Measurements from ENCODE around the gene GMDS. TPM values are rescaled to one million over a fixed set of nuclear protein-coding genes. Genes with fewer than 3 reads are reported as not detected.
"Not testable (repeated sequence)": the region's sequence is repeated elsewhere in the genome, so short reads cannot be mapped to it uniquely, and the experiment has no call there.

GMDS gene
- polyA plus RNA-seq, 1 donor (not counting 4 experiments of a cell fraction or from before 2014, with no cell fraction given): 22.1 TPM

DNA sequence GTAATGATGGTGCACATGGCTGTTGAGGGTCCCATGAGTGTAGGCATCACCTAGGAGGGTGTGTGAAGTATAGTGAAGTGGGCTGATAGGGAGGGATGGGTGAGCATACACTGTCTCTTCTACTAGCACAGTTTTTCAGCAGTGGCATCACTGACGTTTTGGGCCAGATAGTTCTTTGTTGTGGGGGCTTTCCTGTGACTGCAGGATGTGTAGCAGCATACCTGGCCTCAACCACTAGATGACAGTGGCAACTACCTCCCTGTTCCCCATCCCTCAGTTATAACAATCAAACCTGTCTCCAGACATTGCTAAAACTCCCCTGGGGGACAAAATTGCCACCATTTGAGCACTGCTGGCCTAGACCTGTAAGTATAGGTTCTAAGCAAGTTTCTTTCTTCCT is 396.7 kb downstream of the GMDS start:
- Histone ChIP-seq H4K20me1 (ENCODE audit: control insufficient read depth, extremely low read depth, insufficient read depth, low read length) (no peaks in the 10 kb centered on the region), H3K4me3 (ENCODE audit: control insufficient read depth in 2 of 3, extremely low read depth in 1 of 3, insufficient read depth in 2 of 3, low read depth in 1 of 3, low read length in 3 of 3) (no peak overlapping the region), H3K27me3 (ENCODE audit: control insufficient read depth, extremely low read depth, insufficient read depth, low read length) (no peaks in the 10 kb centered on the region), H2AFZ (ENCODE audit: control insufficient read depth, low read length) (no peak overlapping the region), H3K79me2 (ENCODE audit: control insufficient read depth, insufficient read depth, low read length) (no peaks in the 10 kb centered on the region), H3K9me1 (ENCODE audit: control insufficient read depth, extremely low read depth, insufficient read depth, low read length) (no peaks in the 10 kb centered on the region), H3K4me2 (ENCODE audit: control insufficient read depth, extremely low read depth, insufficient read depth, low read depth, low read length) (no peak overlapping the region), H3K36me3 (ENCODE audit: control insufficient read depth in 2 of 2, extremely low read depth in 1 of 2, insufficient read depth in 2 of 2, low read length in 2 of 2) (no peaks in the 10 kb centered on the region), H3K27ac (ENCODE audit: control insufficient read depth, insufficient read depth, low read length) (no peak overlapping the region), H3K9ac (ENCODE audit: control insufficient read depth, extremely low read depth, insufficient read depth, low read length) (no peak overlapping the region), H3K4me1 (ENCODE audit: control insufficient read depth, extremely low read depth, insufficient read depth, low read length) (no peaks in the 10 kb centered on the region), H3K9me3 (ENCODE audit: control insufficient read depth, low read depth, low read length) (peaks cover 2% of the 10 kb centered on the region)
- dilution Hi-C loops (cut with MboI; ENCODE audit: extremely low pct_ligation_motif_present, low sequenced_read_pairs): no loop called here
- no peak for FAIRE-seq
- no peak for DNase-seq (ENCODE audit: low read depth, low spot score)
- TF ChIP-seq EZH2 (IDR thresholded peaks at IDR 0.05; ENCODE audit: low read length): no peak
- TF ChIP-seq, protein P1, sequence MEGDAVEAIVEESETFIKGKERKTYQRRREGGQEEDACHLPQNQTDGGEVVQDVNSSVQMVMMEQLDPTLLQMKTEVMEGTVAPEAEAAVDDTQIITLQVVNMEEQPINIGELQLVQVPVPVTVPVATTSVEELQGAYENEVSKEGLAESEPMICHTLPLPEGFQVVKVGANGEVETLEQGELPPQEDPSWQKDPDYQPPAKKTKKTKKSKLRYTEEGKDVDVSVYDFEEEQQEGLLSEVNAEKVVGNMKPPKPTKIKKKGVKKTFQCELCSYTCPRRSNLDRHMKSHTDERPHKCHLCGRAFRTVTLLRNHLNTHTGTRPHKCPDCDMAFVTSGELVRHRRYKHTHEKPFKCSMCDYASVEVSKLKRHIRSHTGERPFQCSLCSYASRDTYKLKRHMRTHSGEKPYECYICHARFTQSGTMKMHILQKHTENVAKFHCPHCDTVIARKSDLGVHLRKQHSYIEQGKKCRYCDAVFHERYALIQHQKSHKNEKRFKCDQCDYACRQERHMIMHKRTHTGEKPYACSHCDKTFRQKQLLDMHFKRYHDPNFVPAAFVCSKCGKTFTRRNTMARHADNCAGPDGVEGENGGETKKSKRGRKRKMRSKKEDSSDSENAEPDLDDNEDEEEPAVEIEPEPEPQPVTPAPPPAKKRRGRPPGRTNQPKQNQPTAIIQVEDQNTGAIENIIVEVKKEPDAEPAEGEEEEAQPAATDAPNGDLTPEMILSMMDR (optimal IDR thresholded peaks at IDR 0.05 in 1 of 3, IDR thresholded peaks at IDR 0.05 in 1 of 3, conservative IDR thresholded peaks at IDR 0.05 in 1 of 3; ENCODE audit: extremely low read depth in 1 of 3, insufficient read depth in 2 of 3, low read length in 3 of 3): no peak

DNA sequence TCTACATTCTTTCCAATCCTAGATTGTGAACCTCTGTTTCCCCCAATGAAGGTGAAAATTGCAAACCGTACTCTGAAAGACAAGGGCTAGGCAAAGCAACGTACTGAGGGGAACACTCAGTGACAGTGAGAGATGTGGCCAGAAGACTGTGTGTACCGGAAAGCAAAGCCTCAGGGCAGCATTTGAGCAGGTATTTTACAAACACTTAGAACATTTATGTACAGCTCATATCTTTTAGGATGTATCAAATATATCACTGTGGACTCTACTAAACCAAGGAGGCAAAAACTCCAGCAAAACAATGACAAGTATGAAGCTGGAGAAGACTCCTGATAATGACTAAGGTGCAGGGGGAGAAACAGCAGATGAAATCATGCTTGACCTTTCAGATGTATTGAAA is 398.8 kb downstream of the GMDS start:
- Histone ChIP-seq H2AFZ (ENCODE audit: control insufficient read depth, low read length) (no peak overlapping the region), H3K4me1 (ENCODE audit: control insufficient read depth, extremely low read depth, insufficient read depth, low read length) (no peaks in the 10 kb centered on the region), H3K27me3 (ENCODE audit: control insufficient read depth, extremely low read depth, insufficient read depth, low read length) (no peaks in the 10 kb centered on the region), H3K9me3 (ENCODE audit: control insufficient read depth, low read depth, low read length) (peaks cover 2% of the 10 kb centered on the region), H3K36me3 (ENCODE audit: control insufficient read depth in 2 of 2, extremely low read depth in 1 of 2, insufficient read depth in 2 of 2, low read length in 2 of 2) (no peaks in the 10 kb centered on the region), H3K4me2 (ENCODE audit: control insufficient read depth, extremely low read depth, insufficient read depth, low read depth, low read length) (no peak overlapping the region), H3K4me3 (ENCODE audit: control insufficient read depth in 2 of 3, extremely low read depth in 1 of 3, insufficient read depth in 2 of 3, low read depth in 1 of 3, low read length in 3 of 3) (no peak overlapping the region), H3K27ac (ENCODE audit: control insufficient read depth, insufficient read depth, low read length) (no peak overlapping the region), H4K20me1 (ENCODE audit: control insufficient read depth, extremely low read depth, insufficient read depth, low read length) (no peaks in the 10 kb centered on the region), H3K79me2 (ENCODE audit: control insufficient read depth, insufficient read depth, low read length) (no peaks in the 10 kb centered on the region), H3K9ac (ENCODE audit: control insufficient read depth, extremely low read depth, insufficient read depth, low read length) (no peak overlapping the region), H3K9me1 (ENCODE audit: control insufficient read depth, extremely low read depth, insufficient read depth, low read length) (no peaks in the 10 kb centered on the region)
- dilution Hi-C loops (cut with MboI; ENCODE audit: extremely low pct_ligation_motif_present, low sequenced_read_pairs): no loop called here
- TF ChIP-seq, protein P1 (optimal IDR thresholded peaks at IDR 0.05 in 1 of 3, IDR thresholded peaks at IDR 0.05 in 1 of 3, conservative IDR thresholded peaks at IDR 0.05 in 1 of 3; ENCODE audit: extremely low read depth in 1 of 3, insufficient read depth in 2 of 3, low read length in 3 of 3): no peak
- no peak for TF ChIP-seq EZH2 (IDR thresholded peaks at IDR 0.05; ENCODE audit: low read length)
- FAIRE-seq (no peak), DNase-seq (ENCODE audit: low read depth, low spot score) (no peak)

DNA sequence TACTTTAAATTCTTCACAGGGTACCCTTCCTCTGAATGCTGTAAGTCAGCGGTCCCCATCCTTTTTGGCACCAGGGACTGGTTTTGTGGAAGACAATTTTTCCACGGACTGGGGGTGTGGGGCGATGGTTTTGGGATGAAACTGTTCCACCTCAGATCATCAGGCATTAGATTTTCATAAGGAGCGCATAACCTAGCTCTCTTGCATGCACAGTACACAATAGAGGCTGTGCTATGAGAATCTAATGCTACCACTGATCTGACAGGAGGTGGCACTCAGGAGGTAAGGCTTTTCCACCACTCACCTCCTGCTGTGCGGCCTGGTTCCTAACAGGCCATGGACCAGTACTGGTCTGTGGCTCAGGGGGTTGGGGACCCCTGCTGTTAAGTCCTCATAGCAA is 399.9 kb downstream of the GMDS start:
- not testable (repeated sequence) for FAIRE-seq; H3K27ac ChIP-seq (ENCODE audit: control insufficient read depth, insufficient read depth, low read length); H3K9ac ChIP-seq (ENCODE audit: control insufficient read depth, extremely low read depth, insufficient read depth, low read length)

More for the DNA sequence above, 399.9 kb downstream of the GMDS start:
- H4K20me1 ChIP-seq (ENCODE audit: control insufficient read depth, extremely low read depth, insufficient read depth, low read length); H3K4me1 ChIP-seq (ENCODE audit: control insufficient read depth, extremely low read depth, insufficient read depth, low read length); H3K9me1 ChIP-seq (ENCODE audit: control insufficient read depth, extremely low read depth, insufficient read depth, low read length); H3K4me3 ChIP-seq (ENCODE audit: control insufficient read depth in 2 of 3, extremely low read depth in 1 of 3, insufficient read depth in 2 of 3, low read depth in 1 of 3, low read length in 3 of 3); H3K9me3 ChIP-seq (ENCODE audit: control insufficient read depth, low read depth, low read length); H3K79me2 ChIP-seq (ENCODE audit: control insufficient read depth, insufficient read depth, low read length); H3K4me2 ChIP-seq (ENCODE audit: control insufficient read depth, extremely low read depth, insufficient read depth, low read depth, low read length); H3K27me3 ChIP-seq (ENCODE audit: control insufficient read depth, extremely low read depth, insufficient read depth, low read length); H3K36me3 ChIP-seq (ENCODE audit: control insufficient read depth in 2 of 2, extremely low read depth in 1 of 2, insufficient read depth in 2 of 2, low read length in 2 of 2); dilution Hi-C loops (cut with MboI; ENCODE audit: extremely low pct_ligation_motif_present, low sequenced_read_pairs); DNase-seq (ENCODE audit: low read depth, low spot score); H2AFZ ChIP-seq (ENCODE audit: control insufficient read depth, low read length): not testable (repeated sequence)

All from keratinocyte (primary cell).